CD8-positive, alpha-beta memory T cell (primary cell): ENCODE results near the gene RAVER2. TPM values are rescaled to one million over a fixed set of nuclear protein-coding genes. Genes with fewer than 3 reads are reported as not detected.

Source experiments
- CTCF ChIA-PET: fragments of 350-600 bp; sonication (Branson Sonifier 250); formaldehyde crosslinking; loops from one replicate; lab custom pipeline; 2021; ENCODE audit warnings: antibody characterized with exemption; lab: Charles Lee
- POLR2A ChIA-PET: fragments of 350-600 bp; sonication (Branson Sonifier 250); formaldehyde crosslinking; loops from one replicate; lab custom pipeline; 2021; ENCODE audit warnings: antibody characterized with exemption; lab: Charles Lee
- DNase-seq, 5 donors: peaks; one replicate each; pipeline versions ENCODE4 v3.0.0 to v3.0.0-alpha.2; 2020 to 2022; ENCODE audit warnings: mixed read lengths in 1 of 5
- H3K27ac ChIP-seq: one replicate; pipeline ENCODE4 v1.7.0; 2013; ENCODE audit warnings: low read depth, mild to moderate bottlenecking, low read length, moderate library complexity
- H3K27me3 ChIP-seq: 2 replicates; pipeline ENCODE4 v1.7.0; 2013; ENCODE audit warnings: low read length, mild to moderate bottlenecking; ENCODE audit not compliant: insufficient read depth, poor library complexity, severe bottlenecking
- H3K36me3 ChIP-seq: 2 replicates; pipeline ENCODE4 v1.7.0; 2013; ENCODE audit warnings: mild to moderate bottlenecking, low read length, moderate library complexity; ENCODE audit not compliant: insufficient read depth
- H3K4me1 ChIP-seq: 2 replicates; pipeline ENCODE4 v1.7.0; 2013; ENCODE audit warnings: mild to moderate bottlenecking, low read length, moderate library complexity; ENCODE audit not compliant: insufficient read depth
- H3K4me3 ChIP-seq: 2 replicates; pipeline ENCODE4 v1.7.0; 2013; ENCODE audit warnings: mild to moderate bottlenecking, low read length
- H3K9me3 ChIP-seq: 2 replicates; pipeline ENCODE4 v1.7.0; 2013; ENCODE audit warnings: mild to moderate bottlenecking, low read length
- H3K27ac Mint-ChIP-seq, 8 donors: one replicate each; pipeline ENCODE4 v1.8.0; 2020 to 2021; ENCODE audit warnings: mixed read lengths in 8 of 8, mild to moderate bottlenecking in 6 of 8, inconsistent platforms in 3 of 8, moderate library complexity in 3 of 8
- H3K27me3 Mint-ChIP-seq, 2 donors: one replicate each; pipeline ENCODE4 v1.8.0; 2020 to 2021; ENCODE audit warnings: mixed read lengths in 2 of 2, mild to moderate bottlenecking in 1 of 2, moderate library complexity in 1 of 2
- H3K36me3 Mint-ChIP-seq, 3 donors: one replicate each; pipeline ENCODE4 v1.8.0; 2020 to 2021; ENCODE audit warnings: mixed read lengths in 3 of 3, inconsistent platforms in 1 of 3, mild to moderate bottlenecking in 1 of 3
- H3K4me1 Mint-ChIP-seq, 3 donors: one replicate each; pipeline ENCODE4 v1.8.0; 2020 to 2021; ENCODE audit warnings: mixed read lengths in 3 of 3, inconsistent platforms in 1 of 3, mild to moderate bottlenecking in 1 of 3
- H3K4me3 Mint-ChIP-seq, 7 donors: one replicate each; pipeline ENCODE4 v1.8.0; 2020 to 2021; ENCODE audit warnings: mixed read lengths in 7 of 7, mild to moderate bottlenecking in 6 of 7, moderate library complexity in 4 of 7, inconsistent platforms in 2 of 7
- H3K9me3 Mint-ChIP-seq, 5 donors: one replicate each; pipeline ENCODE4 v1.8.0; 2020 to 2022; ENCODE audit warnings: mixed read lengths in 5 of 5, mild to moderate bottlenecking in 3 of 5, moderate library complexity in 2 of 5, inconsistent platforms in 1 of 5
- polyA plus RNA-seq: library from polyadenylated mRNA; unstranded; fragments of 300-500 nt; fragmentation: Illumina TruSeq; gene quantifications from one replicate; pipeline ENCODE4 v1.2.3, GENCODE V29; 2021
- total RNA-seq, 2 experiments: library from RNA; stranded (reverse); gene quantifications; one replicate each; pipeline ENCODE4 v1.2.3, GENCODE V29; 2021

The RAVER2 gene
- total and polyA plus RNA-seq, 3 experiments from 2014 or later, result 1.5 to 6.8 (median 6.7) TPM

- Histone ChIP-seq H3K36me3 (peaks cover 85% of the 10 kb centered on the region), H3K4me3 (no peak overlapping the region), H3K27me3 (no peaks in the 10 kb centered on the region), H3K4me1 (no peaks in the 10 kb centered on the region), H3K27ac (no peak overlapping the region), H3K9me3 (no peaks in the 10 kb centered on the region)
- H3K9me3 Mint-ChIP-seq, result no peaks in the 10 kb centered on the region
- no peak for DNase-seq
- H3K4me1 Mint-ChIP-seq, result peaks cover 0 to 3% (median 0%) of the 10 kb centered on the region in 3 donors
- H3K27me3 Mint-ChIP-seq, result no peaks in the 10 kb centered on the region
- POLR2A ChIA-PET, result no interaction called here
- CTCF ChIA-PET, result no interaction called here
- H3K36me3 Mint-ChIP-seq, result peaks cover 16 to 93% (median 21%) of the 10 kb centered on the region in 3 donors
- H3K4me3 Mint-ChIP-seq, result no peak overlapping the region
- peak overlapping the region in 2 of 8 donors; percentile 1 to 46 for H3K27ac Mint-ChIP-seq
Measured at GRCh38 chr1:64842224-64842623, 97.3 kb downstream of the RAVER2 start.

DNA sequence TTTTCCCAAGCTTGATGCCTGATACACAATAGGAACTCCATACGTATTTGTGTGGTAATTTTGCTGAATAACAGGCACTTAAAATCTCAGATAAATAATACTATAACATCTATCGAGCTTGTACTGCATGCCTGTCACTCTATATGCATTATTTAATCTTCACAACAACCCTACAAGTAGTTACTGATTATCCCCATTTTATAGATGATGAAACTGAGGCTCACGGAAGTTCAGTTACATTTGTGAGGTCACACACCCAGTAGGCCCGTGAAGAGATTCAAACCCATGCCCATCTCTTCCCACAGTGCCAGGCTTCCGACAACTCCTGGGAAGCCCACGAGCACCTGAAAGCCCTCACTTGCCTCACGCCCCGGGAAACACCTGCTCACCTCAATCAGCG is 98.8 kb downstream of the RAVER2 start:
- ChIA-PET POLR2A (no interaction called here), CTCF (no interaction called here)
- no peak for DNase-seq
- Mint-ChIP-seq H3K4me3 (no peak overlapping the region), H3K4me1 (peaks cover 0 to 3% (median 0%) of the 10 kb centered on the region in 3 donors), H3K9me3 (no peaks in the 10 kb centered on the region), H3K36me3 (peaks cover 16 to 93% (median 18%) of the 10 kb centered on the region in 3 donors), H3K27me3 (no peaks in the 10 kb centered on the region), H3K27ac (peak overlapping the region in 6 of 8 donors; percentile 26 to 87 (median 56))
- no peaks in the 10 kb centered on the region for H3K9me3 ChIP-seq
- H3K27me3 ChIP-seq, result no peaks in the 10 kb centered on the region
- no peak overlapping the region for H3K4me3 ChIP-seq
- no peaks in the 10 kb centered on the region for H3K4me1 ChIP-seq
- no peak overlapping the region for H3K27ac ChIP-seq
- H3K36me3 ChIP-seq, result peaks cover 86% of the 10 kb centered on the region

DNA sequence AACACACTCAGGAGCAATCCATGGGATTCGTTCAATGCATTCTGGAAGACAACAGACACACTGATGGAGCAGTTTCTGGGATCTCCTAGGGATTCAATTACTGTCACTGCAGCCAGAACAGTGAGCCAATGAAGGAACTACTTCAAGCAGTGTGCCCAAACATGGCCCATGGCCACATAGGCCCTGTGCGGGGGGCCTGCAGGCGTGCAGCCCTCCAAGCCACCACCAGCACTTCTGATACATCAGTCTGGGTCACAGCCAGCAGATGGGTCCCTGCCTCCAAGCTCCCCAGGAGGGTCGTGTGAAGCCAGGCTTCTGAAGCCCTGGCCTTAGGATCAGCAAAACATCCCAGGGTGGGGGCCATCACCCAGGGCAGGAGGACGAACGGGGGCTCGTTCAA is 99.3 kb downstream of the RAVER2 start:
- H3K27me3 ChIP-seq, result no peaks in the 10 kb centered on the region
- no peaks in the 10 kb centered on the region for H3K27me3 Mint-ChIP-seq
- ChIA-PET POLR2A (no interaction called here), CTCF (interaction anchor here (1.0 kb wide), 1 partner anchor 159 kb away, joined by 3 read pairs; no protein-coding TSS in a partner anchor)
- peaks cover 15 to 95% (median 19%) of the 10 kb centered on the region in 3 donors for H3K36me3 Mint-ChIP-seq
- no peaks in the 10 kb centered on the region for H3K9me3 ChIP-seq
- no peaks in the 10 kb centered on the region for H3K9me3 Mint-ChIP-seq
- peaks cover 90% of the 10 kb centered on the region for H3K36me3 ChIP-seq
- peak overlapping the region in 4 of 8 donors; percentile 52 to 88 (median 74) for H3K27ac Mint-ChIP-seq
- H3K4me3 Mint-ChIP-seq, result no peak overlapping the region
- H3K4me1 ChIP-seq, result no peaks in the 10 kb centered on the region
- no peak for DNase-seq
- peaks cover 0 to 3% (median 0%) of the 10 kb centered on the region in 3 donors for H3K4me1 Mint-ChIP-seq
- no peak overlapping the region for H3K4me3 ChIP-seq
- H3K27ac ChIP-seq, result no peak overlapping the region

DNA sequence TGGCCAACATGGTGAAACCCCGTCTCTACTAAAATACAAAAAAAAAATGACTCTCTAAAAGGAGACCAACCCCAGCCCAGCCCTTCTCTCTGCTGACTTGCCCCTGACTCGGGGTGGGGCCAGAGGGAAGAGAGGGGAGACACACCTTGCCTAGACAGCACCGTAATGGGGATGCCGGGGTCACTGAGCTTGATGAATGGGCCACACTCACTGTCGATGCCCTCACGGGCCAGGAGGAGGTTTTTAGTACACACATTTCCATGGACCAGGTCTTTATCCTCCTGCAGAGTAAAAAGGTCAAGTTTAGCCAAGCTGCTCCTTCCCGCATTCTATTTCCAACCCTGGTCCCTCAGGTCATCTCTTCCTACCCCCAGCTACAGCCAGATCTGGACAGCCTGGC is 99.7 kb downstream of the RAVER2 start:
- ChIA-PET CTCF (interaction anchor here (1.0 kb wide), 1 partner anchor 159 kb away, joined by 3 read pairs; no protein-coding TSS in a partner anchor), POLR2A (no interaction called here)
- H3K36me3 ChIP-seq, result peaks cover 89% of the 10 kb centered on the region
- H3K36me3 Mint-ChIP-seq, result peaks cover 14 to 95% (median 23%) of the 10 kb centered on the region in 3 donors
- no peaks in the 10 kb centered on the region for H3K4me1 ChIP-seq
- H3K4me3 ChIP-seq, result no peak overlapping the region
- no peaks in the 10 kb centered on the region for H3K27me3 Mint-ChIP-seq
- no peaks in the 10 kb centered on the region for H3K27me3 ChIP-seq
- no peaks in the 10 kb centered on the region for H3K9me3 ChIP-seq
- peak overlapping the region in 6 of 8 donors; percentile 22 to 88 (median 56) for H3K27ac Mint-ChIP-seq
- no peak for DNase-seq
- no peaks in the 10 kb centered on the region for H3K9me3 Mint-ChIP-seq
- no peak overlapping the region for H3K4me3 Mint-ChIP-seq
- H3K27ac ChIP-seq, result no peak overlapping the region
- peaks cover 0 to 3% (median 0%) of the 10 kb centered on the region in 3 donors for H3K4me1 Mint-ChIP-seq

DNA sequence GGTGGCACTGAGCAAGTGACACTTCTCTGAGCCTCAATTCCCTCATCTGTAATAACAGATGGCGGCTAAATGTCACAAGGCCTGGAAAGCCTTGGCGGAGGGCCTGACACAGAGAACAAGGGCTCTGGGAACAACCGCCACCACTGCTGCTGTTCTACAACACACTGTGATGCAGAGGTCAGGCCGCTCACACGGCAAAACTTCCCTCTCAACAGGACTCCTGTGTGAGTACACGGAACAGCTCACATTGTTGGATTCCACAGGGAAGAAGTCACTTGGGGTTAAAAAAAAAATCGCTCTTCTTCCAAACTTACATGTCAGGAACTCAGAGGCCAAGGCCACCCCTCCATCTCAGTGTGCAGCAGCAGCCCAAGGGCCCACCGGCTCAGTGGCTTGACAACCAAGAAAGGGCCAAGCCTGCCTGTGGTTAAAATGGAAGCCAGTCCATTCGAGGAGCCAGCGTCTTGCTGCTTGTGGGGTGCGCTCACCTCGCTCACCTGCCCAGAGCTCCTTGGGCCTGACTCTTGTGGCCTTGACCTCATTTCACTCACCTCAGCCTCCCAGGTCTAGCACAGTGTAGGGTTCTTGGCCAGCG is 101.1 kb downstream of the RAVER2 start:
- POLR2A ChIA-PET, result no interaction called here

DNA sequence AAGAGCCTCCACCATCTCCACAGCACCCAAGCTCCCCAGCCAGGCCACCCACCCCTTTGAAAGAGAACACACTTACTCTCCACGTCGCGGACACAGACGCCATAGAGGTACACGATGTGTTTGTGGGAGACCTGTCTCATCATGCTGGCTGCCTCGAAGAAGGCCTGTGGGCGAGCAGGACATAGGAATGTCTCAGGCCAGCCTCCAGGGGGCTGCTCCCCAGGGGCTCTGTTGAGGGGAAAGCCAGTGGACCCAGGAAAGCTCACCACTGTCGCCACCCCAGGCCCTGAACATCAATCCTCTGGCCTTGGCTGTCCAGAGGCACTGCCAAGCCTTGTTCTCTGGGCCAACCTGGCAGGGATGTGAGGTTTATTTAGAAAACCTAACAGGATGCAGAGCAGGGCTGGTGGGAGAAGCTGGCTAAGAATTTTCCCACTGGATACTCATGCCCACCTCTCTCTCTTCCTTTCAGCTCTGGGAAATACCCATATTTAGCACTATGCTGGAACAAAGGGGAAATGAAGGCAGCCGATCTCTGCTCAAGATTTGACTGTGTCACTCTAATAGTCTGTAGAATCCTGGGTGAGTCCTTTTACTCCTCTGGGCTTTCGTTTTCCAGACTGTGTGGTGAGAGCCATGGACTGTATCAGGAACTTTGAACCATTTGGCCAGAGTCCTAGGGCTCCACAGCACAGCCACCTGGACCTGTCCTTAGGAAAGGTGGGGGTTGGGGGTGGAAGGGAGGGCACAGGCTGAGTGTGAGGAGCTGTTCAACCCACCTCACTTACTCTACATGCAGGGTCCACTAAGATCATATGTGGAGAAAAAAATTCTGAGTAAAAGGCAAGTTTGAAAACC is 101.9 kb downstream of the RAVER2 start:
- peaks cover 0 to 3% of the 10 kb centered on the region in 2 donors for H3K27me3 Mint-ChIP-seq
- Histone ChIP-seq H3K9me3 (no peaks in the 10 kb centered on the region), H3K27me3 (no peaks in the 10 kb centered on the region), H3K4me1 (no peaks in the 10 kb centered on the region), H3K27ac (no peak overlapping the region), H3K4me3 (no peak overlapping the region), H3K36me3 (peaks cover 87% of the 10 kb centered on the region)
- H3K9me3 Mint-ChIP-seq, result no peaks in the 10 kb centered on the region
- CTCF ChIA-PET, result interaction anchor here (1.5 kb wide), 1 partner anchor 228 kb away, joined by 3 read pairs; no protein-coding TSS in a partner anchor
- H3K27ac Mint-ChIP-seq, result peak overlapping the region in 6 of 8 donors; percentile 27 to 85 (median 60)
- peaks cover 0 to 3% (median 0%) of the 10 kb centered on the region in 3 donors for H3K4me1 Mint-ChIP-seq
- H3K36me3 Mint-ChIP-seq, result peaks cover 14 to 95% (median 20%) of the 10 kb centered on the region in 3 donors
- no peak for DNase-seq
- POLR2A ChIA-PET, result no interaction called here
- no peak overlapping the region for H3K4me3 Mint-ChIP-seq

More for the DNA sequence above, 101.1 kb downstream of the RAVER2 start:
- CTCF ChIA-PET, result no interaction called here
- Histone ChIP-seq H3K27ac (no peak overlapping the region), H3K27me3 (no peaks in the 10 kb centered on the region), H3K4me3 (no peak overlapping the region), H3K36me3 (peaks cover 88% of the 10 kb centered on the region), H3K4me1 (no peaks in the 10 kb centered on the region), H3K9me3 (no peaks in the 10 kb centered on the region)
- Mint-ChIP-seq H3K36me3 (peaks cover 14 to 95% (median 22%) of the 10 kb centered on the region in 3 donors), H3K27me3 (peaks cover 0 to 3% of the 10 kb centered on the region in 2 donors), H3K4me3 (no peak overlapping the region), H3K9me3 (no peaks in the 10 kb centered on the region), H3K27ac (peak overlapping the region in 5 of 8 donors; percentile 46 to 85 (median 63)), H3K4me1 (peaks cover 0 to 3% (median 0%) of the 10 kb centered on the region in 3 donors)
- DNase-seq, result no peak

DNA sequence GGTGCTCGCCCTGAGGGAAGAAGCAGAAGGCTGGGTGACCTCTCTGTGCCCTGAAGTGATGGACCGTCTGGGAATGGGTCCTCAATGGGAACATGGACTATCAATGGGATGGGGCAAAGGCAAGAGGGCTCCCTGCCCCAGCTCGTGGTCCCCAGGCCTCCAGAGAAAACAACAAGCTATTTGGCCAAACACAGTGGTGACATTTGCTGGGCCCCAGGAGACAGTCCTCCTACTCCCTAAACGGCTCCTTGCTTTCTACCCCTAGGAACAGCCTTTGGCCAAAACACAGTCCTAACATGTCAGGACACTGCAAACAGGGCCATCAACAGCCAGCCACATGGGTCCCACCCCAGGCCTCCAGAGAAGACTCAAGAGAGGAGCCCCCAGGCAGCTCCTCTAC is 102.8 kb downstream of the RAVER2 start:
- ChIA-PET CTCF (interaction anchor here (1.5 kb wide), 1 partner anchor 227 kb away, joined by 3 read pairs; no protein-coding TSS in a partner anchor), POLR2A (no interaction called here)
- H3K4me1 Mint-ChIP-seq, result peaks cover 0 to 3% (median 0%) of the 10 kb centered on the region in 3 donors

More for the DNA sequence above, 102.8 kb downstream of the RAVER2 start:
- Mint-ChIP-seq H3K27ac (peak overlapping the region in 2 of 8 donors; percentile 33 to 64), H3K27me3 (peaks cover 0 to 3% of the 10 kb centered on the region in 2 donors), H3K9me3 (no peaks in the 10 kb centered on the region), H3K4me3 (no peak overlapping the region), H3K36me3 (peaks cover 14 to 99% (median 23%) of the 10 kb centered on the region in 3 donors)
- Histone ChIP-seq H3K36me3 (peaks cover 95% of the 10 kb centered on the region), H3K9me3 (no peaks in the 10 kb centered on the region), H3K4me1 (no peaks in the 10 kb centered on the region), H3K27ac (no peak overlapping the region), H3K4me3 (no peak overlapping the region), H3K27me3 (no peaks in the 10 kb centered on the region)
- DNase-seq, result no peak
